ENCODE results near the gene SALL4. TPM values are rescaled to one million over a fixed set of nuclear protein-coding genes. Genes with fewer than 3 reads are reported as not detected.

SALL4 gene
- total RNA-seq, 4 donors from 2014 or later, result not detected

DNA sequence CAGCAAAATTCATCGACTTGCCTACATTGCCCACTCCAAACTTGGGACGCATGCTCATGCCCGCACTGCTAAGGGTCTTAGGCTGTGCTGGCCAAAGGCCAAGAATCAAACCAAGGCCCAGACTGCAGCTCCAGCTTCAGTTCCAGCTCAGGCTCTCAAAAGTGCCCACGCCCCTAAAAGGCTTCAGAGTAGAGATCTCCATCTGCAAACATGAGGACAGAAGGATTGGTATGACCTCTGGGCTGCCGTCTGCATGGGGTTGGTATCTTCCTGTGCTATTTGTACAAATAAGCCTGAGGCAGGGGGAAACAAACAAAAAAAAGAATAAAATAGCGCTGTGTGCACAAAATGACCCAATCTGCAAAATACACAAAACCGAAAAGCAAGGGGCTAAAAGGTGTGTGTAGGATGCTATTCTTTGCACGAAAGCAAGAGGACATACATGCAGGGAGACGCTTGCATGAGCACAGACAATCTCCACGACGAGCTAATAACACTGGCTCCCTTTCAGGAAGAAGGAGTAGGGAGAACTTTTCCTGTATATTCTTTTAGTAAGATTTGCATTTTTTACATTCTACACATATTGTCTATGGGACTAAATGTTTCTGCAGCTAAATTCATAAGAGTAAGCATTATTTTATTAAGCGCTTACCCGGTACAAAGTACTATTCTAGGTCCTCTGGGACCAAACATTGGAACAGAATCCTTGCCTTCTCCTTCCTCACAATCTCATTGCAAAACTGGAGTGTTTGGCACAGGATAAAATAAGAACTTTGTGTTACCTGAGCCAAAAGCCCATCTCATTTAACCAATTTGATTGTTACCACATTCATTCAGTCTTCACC, 67.2 kb downstream of the SALL4 start:
- H3K27me3 ChIP-seq, result no peaks in the 10 kb centered on the region
- 29 to 64% methylated on average over 8 to 10 of the region's 13 CpGs for WGBS, 2 donors (ENCODE audit: low coverage in 1 of 2)
- no peak for TF ChIP-seq EP300 (IDR thresholded peaks at IDR 0.05)
- no peak for TF ChIP-seq POLR2AphosphoS5 (IDR thresholded peaks at IDR 0.05)
- TF ChIP-seq POLR2A (IDR thresholded peaks at IDR 0.05), result no peak
- TF ChIP-seq, protein P1, sequence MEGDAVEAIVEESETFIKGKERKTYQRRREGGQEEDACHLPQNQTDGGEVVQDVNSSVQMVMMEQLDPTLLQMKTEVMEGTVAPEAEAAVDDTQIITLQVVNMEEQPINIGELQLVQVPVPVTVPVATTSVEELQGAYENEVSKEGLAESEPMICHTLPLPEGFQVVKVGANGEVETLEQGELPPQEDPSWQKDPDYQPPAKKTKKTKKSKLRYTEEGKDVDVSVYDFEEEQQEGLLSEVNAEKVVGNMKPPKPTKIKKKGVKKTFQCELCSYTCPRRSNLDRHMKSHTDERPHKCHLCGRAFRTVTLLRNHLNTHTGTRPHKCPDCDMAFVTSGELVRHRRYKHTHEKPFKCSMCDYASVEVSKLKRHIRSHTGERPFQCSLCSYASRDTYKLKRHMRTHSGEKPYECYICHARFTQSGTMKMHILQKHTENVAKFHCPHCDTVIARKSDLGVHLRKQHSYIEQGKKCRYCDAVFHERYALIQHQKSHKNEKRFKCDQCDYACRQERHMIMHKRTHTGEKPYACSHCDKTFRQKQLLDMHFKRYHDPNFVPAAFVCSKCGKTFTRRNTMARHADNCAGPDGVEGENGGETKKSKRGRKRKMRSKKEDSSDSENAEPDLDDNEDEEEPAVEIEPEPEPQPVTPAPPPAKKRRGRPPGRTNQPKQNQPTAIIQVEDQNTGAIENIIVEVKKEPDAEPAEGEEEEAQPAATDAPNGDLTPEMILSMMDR (IDR thresholded peaks at IDR 0.05), result no peak

DNA sequence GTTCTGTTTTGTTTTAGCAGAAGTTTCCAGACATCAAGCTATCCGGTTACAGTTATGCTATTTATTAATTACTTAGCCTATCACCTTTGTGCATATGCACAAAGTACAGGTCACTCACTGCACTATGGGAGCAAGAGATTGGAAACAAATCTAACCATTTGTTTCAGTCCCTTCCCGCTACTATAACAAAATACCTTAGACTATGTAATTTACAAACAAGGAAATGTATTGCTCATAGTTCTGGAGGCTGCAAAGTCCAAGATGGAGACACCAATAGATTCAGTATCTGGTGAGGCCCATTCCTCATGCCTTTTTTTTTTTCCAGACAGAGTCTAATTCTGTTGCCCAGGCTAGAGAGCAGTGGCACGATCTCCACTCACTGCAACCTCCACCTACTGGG, 69.3 kb downstream of the SALL4 start:
- Histone ChIP-seq H3K36me3 (no peaks in the 10 kb centered on the region), H3K27me3 (no peaks in the 10 kb centered on the region), H3K27ac (peak overlapping the region in 3 of 4 donors; percentile 72 to 84 (median 81)), H3K4me3 (no peak overlapping the region), H3K4me1 (peaks cover 5 to 42% (median 13%) of the 10 kb centered on the region in 3 donors), H3K9me3 (no peaks in the 10 kb centered on the region)
- ATAC-seq, result no peak
- TF ChIP-seq, protein P1 (IDR thresholded peaks at IDR 0.05), result no peak
- no peak for TF ChIP-seq EP300 (IDR thresholded peaks at IDR 0.05)
- no peak for TF ChIP-seq POLR2A (IDR thresholded peaks at IDR 0.05)
- TF ChIP-seq POLR2AphosphoS5 (IDR thresholded peaks at IDR 0.05), result no peak
- 59 to 95% methylated on average over 3 of the region's 3 CpGs for WGBS, 2 donors (ENCODE audit: low coverage in 1 of 2)

More for the DNA sequence above, 67.2 kb downstream of the SALL4 start:
- no peak for ATAC-seq
- no peaks in the 10 kb centered on the region for H3K9me3 ChIP-seq
- no peak overlapping the region for H3K27ac ChIP-seq
- peaks cover 5 to 42% (median 13%) of the 10 kb centered on the region in 3 donors for H3K4me1 ChIP-seq
- no peak overlapping the region for H3K4me3 ChIP-seq
- H3K36me3 ChIP-seq, result no peaks in the 10 kb centered on the region

Other genes starting within 250 kb of the SALL4 start
- 10 to 100 TPM; 49.3 to 80.2 (median 57.7) TPM for gene ATP9A, start 34.1 kb downstream of the SALL4 start, total RNA-seq